Stimulated activated naive B cell treated with anti-CD40 and anti-IgM and Interleukin-4, amounts not matched to agents 10 μg/mL and 1 μg/mL and 100 μg/mL, for 72 hours (primary cell): ENCODE data around the gene COL16A1.

Experiments used
- ATAC-seq, 2 donors: fragments of 150-1000 bp; cut with Tn5 transposase; replicated peaks; 2 replicates each; pipeline ENCODE4 v1.10.0; 2021; ENCODE audit warnings: moderate library complexity in 1 of 2
- DNase-seq: peaks from one replicate; pipeline ENCODE4 v3.0.0; 2021
- H3K27ac Mint-ChIP-seq: one replicate; pipeline ENCODE4 v1.8.0; 2022; ENCODE audit warnings: mild to moderate bottlenecking, mixed read lengths
- H3K27me3 Mint-ChIP-seq, 2 donors: one replicate each; pipeline ENCODE4 v1.8.0; 2022; ENCODE audit warnings: mixed read lengths in 2 of 2
- H3K36me3 Mint-ChIP-seq, 2 donors: one replicate each; pipeline ENCODE4 v1.8.0; 2022; ENCODE audit warnings: mixed read lengths in 2 of 2, mild to moderate bottlenecking in 1 of 2
- H3K4me1 Mint-ChIP-seq, 2 donors: one replicate each; pipeline ENCODE4 v1.8.0; 2022; ENCODE audit warnings: mixed read lengths in 2 of 2, mild to moderate bottlenecking in 1 of 2
- H3K4me3 Mint-ChIP-seq, 2 donors: one replicate each; pipeline ENCODE4 v1.8.0; 2022; ENCODE audit warnings: mild to moderate bottlenecking in 2 of 2, mixed read lengths in 2 of 2, moderate library complexity in 1 of 2
- H3K9me3 Mint-ChIP-seq, 2 donors: one replicate each; pipeline ENCODE4 v1.8.0; 2022; ENCODE audit warnings: mixed read lengths in 2 of 2, mild to moderate bottlenecking in 1 of 2

The COL16A1 gene

DNA sequence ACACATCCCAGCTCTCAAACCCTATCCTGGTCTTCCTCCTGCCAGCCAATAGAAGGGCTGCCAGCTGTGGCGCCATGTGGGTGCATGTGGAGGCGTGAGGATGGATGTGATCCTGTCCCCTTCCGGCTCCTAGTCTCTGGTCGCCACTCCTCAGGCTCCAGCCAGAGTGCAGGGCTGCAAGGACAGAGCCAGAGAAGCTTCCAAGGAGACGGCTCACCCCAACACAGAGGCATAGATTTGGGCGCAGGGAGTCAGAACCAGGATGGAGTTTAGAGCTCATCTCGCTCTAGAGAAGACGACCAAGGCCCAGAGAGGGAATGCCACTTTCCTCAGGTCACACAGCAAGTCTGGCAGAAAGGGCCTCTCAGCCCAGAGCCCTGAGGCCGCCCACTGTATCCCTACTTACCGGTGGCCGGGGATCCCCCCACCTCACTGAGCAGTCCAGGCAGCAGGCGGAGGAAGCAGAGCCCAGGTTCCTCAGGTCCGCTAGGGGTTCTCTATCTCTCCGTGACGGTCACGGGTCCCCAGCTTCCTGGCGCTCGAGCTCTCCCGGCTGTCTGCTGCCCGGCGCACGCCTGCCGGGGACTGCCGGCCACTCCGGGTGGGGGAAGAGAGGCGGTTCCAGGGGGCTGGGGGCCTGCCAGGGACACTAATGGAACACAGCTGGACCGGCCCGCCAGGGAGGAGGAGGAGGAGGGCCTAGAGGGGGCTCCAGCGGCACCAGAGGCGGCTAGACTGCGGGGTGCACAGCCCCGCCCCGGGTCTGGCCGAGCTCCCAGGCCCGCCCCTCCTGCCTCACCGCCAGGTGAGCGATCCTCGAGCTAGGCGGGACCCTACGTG lies at the start of gene COL16A1:
COL16A1 (minus strand) TSS at position 587 of the 840 bp plus-strand sequence. CDS start 1,824 bp downstream, outside the sequence.
- H3K27ac Mint-ChIP-seq: peak within 1 kb of the TSS; percentile 37
- no peaks in the 10 kb centered on the region for H3K36me3 Mint-ChIP-seq
- H3K4me3 Mint-ChIP-seq: peak within 1 kb of the TSS; percentile 44 to 66
- H3K27me3 Mint-ChIP-seq: peaks cover 44 to 69% of the 10 kb centered on the region in 2 donors
- peak in 1 of 2 donors; percentile 13 for ATAC-seq
- DNase-seq: no peak
- H3K9me3 Mint-ChIP-seq: no peaks in the 10 kb centered on the region
- peaks cover 39 to 55% of the 10 kb centered on the region in 2 donors for H3K4me1 Mint-ChIP-seq

DNA sequence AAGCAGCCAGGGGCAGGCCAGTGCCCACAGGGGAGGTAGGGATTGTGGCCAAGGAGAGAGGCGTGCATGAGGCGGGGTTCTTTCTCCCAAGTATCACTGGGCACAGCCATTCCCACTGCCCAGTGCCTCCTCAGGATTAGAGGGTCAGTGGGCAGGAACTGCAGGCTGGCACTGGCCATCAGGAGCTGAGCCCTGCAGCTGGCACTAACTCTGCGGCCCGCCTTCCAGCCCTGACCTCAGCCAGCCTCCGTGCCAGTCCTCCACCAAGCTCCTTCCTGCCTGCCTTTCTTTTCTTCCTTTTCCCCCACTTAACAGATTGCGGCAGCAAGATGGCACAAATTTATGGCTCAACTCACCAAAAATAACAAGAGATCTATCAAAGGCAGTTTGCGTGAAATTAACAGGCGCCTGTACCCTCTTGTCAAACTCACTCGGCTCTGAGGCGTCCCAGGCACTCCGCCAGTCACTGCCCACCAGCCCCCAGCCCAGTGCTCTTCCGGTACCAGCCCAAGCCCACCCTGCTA lies 49.2 kb upstream of the COL16A1 start:
- no peak for ATAC-seq
- no peak for DNase-seq
- no peak overlapping the region for H3K4me3 Mint-ChIP-seq
- H3K9me3 Mint-ChIP-seq: no peaks in the 10 kb centered on the region
- H3K27ac Mint-ChIP-seq: no peak overlapping the region
- no peaks in the 10 kb centered on the region for H3K36me3 Mint-ChIP-seq
- peaks cover 14 to 22% of the 10 kb centered on the region in 2 donors for H3K4me1 Mint-ChIP-seq
- peaks cover 32 to 58% of the 10 kb centered on the region in 2 donors for H3K27me3 Mint-ChIP-seq

DNA sequence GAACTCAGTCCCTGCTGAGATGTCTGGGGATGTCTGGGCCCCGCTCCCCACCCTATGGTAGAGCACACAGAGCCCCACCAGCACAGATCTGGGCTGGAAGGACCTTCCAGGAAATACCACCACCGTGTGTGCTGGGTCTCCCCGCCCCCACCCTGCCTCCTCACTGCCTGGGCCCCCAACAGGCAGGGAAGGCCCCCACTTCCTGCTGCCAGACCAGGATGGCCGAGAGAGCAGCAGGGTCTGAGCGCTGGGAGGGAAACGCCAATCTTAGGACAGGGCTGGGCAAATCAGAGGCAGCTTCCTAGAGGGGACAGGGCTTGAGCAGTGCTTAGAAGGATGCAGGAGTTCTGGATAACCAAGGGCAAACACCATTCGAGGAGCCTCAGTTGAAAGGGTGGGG lies 48.4 kb upstream of the COL16A1 start:
- Mint-ChIP-seq H3K27ac (peak overlapping the region; percentile 42), H3K36me3 (no peaks in the 10 kb centered on the region), H3K4me3 (no peak overlapping the region), H3K9me3 (no peaks in the 10 kb centered on the region), H3K27me3 (peaks cover 32 to 63% of the 10 kb centered on the region in 2 donors), H3K4me1 (peaks cover 15 to 25% of the 10 kb centered on the region in 2 donors)
- ATAC-seq (no peak), DNase-seq (no peak)

DNA sequence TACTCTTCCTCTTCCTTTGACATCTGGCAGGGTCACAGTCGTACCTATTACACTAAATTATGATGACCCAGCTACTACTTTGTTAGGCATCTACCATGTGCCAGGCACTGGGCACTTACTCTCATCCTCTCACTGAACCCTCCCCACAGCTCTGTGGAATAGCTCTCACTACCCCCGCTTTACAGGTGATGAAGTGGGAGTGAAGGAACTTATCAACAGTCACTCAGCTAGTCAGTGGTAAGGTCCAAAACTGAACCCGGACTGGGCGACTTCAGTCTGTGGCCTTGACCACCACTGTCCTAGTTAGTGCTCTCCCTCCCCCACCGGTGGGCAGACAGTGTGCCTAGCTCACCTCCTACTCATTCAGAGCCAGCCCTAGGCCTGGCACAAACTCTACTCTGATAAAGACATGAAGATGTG lies 48.0 kb upstream of the COL16A1 start:
- Mint-ChIP-seq H3K27me3 (peaks cover 36 to 68% of the 10 kb centered on the region in 2 donors), H3K9me3 (no peaks in the 10 kb centered on the region), H3K27ac (no peak overlapping the region), H3K4me3 (no peak overlapping the region), H3K4me1 (peaks cover 20 to 29% of the 10 kb centered on the region in 2 donors), H3K36me3 (no peaks in the 10 kb centered on the region)
- no peak for ATAC-seq
- no peak for DNase-seq

DNA sequence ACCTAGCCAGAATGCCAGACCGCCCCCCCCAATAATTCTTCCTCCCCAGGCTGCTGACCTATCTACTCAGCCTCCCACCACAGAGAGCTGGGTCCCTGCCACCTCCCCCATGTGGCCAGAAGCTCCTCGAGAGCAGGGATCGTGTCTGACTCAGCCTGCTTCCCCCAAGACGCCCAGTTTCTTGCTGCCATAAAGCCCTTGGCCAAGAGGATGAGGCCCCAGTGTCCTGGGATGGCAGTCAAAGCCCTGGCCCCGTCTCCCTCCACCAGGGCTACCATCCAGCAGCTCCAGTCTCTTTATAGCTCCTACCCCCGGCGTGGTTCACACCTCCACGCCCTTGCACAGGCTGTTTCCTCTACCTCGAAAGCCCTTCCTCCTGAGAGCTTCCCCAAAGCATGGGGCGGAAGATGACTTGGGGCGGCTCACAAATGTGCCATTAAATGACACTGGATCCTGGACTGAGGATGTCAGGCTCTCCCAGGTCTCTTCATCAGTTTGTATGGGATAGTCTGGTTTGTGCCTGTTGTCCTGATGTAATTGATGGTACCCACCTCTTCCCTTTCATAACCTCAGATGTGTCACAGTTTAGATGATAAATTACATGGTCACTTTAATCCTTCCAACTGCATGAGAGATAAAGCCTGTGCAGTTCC lies 47.2 kb upstream of the COL16A1 start:
- Mint-ChIP-seq H3K4me3 (no peak overlapping the region), H3K27me3 (peaks cover 39 to 76% of the 10 kb centered on the region in 2 donors), H3K36me3 (no peaks in the 10 kb centered on the region), H3K4me1 (peaks cover 26 to 38% of the 10 kb centered on the region in 2 donors), H3K9me3 (no peaks in the 10 kb centered on the region), H3K27ac (no peak overlapping the region)
- DNase-seq: no peak
- ATAC-seq: peak; percentile 52 to 61

DNA sequence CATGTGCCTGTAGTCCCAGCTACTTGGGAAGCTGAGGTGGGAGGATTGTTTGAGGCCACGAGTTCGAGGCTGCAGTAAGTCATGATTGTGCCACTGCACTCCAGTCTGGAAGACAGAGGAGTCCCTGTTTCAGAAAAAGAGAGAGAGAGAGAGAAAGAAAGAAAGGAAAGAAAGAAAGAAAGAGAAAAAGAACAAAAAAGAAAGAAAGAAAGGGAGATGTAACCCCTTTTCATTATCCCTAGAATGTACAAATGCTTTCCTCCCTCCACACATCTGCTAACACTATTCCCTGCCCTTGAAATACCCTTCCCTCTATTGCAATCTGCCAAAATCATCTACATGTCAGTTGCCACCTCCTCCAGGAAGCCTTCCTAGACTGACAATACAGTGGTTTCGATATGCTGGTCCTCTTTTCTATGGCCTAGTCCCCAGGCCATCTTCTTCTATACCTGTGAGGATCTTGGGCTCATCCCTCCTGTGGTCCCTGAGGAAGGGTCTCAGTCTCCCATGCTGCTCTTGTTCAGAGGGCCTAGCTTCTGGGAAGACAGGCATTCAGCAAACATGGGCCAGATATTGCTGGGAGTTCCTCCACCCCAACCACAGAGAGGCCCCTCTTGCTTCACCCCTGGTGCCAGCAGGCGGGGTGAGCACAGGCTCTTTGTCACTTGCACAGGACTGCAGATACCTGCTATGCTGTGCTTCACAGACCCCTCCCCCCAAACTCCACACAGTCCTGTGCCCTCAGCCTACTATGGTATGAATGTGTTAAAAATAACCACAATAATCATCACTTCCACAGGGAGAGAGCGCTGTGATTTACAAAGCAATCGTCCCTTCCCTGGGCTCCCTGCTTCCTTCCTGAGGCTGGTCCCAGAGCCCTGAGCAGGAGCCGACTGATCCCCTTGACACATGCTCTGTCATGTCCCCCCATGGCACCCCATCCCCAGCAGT lies 46.2 kb upstream of the COL16A1 start:
- Mint-ChIP-seq H3K36me3 (no peaks in the 10 kb centered on the region), H3K27ac (no peak overlapping the region), H3K9me3 (no peaks in the 10 kb centered on the region), H3K27me3 (peaks cover 39 to 75% of the 10 kb centered on the region in 2 donors), H3K4me1 (peaks cover 26 to 47% of the 10 kb centered on the region in 2 donors), H3K4me3 (no peak overlapping the region)
- no peak for ATAC-seq
- DNase-seq: no peak

DNA sequence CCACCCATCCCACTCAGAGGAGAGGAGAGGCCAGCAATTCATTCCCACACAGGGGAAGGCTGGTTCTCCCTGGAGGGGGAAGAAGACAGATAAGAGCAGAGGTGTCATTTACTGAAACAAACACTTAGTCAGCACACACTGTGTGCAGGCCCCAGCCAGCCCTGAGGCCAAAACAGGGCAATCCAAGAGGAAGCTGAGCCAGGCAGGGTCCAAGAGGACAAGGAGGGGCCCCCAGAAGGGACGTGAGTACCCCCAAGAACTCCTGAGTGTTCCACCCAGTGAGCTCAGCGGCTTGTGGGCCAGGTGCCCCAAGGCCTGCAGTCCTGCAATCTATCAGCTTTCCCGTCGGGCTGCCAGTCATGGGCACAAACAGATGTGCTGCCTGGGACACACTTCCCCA lies 44.5 kb upstream of the COL16A1 start:
- Mint-ChIP-seq H3K36me3 (no peaks in the 10 kb centered on the region), H3K4me1 (peaks cover 36 to 55% of the 10 kb centered on the region in 2 donors), H3K4me3 (no peak overlapping the region), H3K9me3 (no peaks in the 10 kb centered on the region), H3K27ac (no peak overlapping the region), H3K27me3 (peaks cover 35 to 62% of the 10 kb centered on the region in 2 donors)
- DNase-seq (no peak), ATAC-seq (no peak)

DNA sequence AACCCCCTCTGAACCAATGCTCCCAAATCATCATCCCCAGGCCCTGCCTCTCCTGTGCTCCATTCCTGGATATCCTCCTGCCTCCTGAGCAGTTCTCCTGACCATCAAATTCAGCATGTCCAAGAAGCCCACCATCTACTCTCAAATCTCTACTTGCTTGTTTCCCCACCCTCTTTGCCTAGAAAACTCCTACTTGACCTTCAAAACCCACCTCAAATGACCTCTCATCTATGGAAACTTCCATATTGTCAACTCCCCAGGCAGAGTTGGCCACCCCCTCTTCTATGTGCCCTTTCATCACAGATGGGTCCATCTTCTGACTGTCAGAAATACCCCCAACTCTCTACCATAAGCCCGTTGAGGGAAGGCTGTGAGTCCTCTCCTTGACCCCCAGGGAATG lies 43.5 kb upstream of the COL16A1 start:
- H3K27ac Mint-ChIP-seq: no peak overlapping the region
- peaks cover 34 to 51% of the 10 kb centered on the region in 2 donors for H3K4me1 Mint-ChIP-seq
- no peak for DNase-seq
- H3K27me3 Mint-ChIP-seq: peaks cover 30 to 51% of the 10 kb centered on the region in 2 donors
- ATAC-seq: no peak
- H3K9me3 Mint-ChIP-seq: no peaks in the 10 kb centered on the region
- H3K36me3 Mint-ChIP-seq: no peaks in the 10 kb centered on the region
- no peak overlapping the region for H3K4me3 Mint-ChIP-seq

DNA sequence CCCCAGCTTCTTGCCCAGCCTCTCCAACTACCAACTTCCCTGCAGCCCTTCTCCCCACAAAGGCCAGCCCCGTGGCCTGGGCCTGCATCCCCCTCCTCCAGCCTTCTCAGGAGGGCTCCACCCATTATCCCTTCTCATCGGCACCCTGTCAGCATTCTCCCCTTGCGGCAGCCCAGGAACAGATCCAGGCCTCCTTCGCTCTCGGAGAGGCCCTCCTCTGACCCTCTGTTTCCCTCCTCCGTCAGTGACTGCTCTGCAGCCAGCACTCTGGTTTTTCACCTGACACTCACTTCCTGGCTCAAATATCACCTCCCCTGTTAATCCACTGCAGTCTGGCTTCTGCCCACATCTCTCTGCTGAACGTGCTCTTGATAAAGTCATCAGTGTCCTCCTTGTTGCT lies 42.9 kb upstream of the COL16A1 start:
- DNase-seq: no peak
- Mint-ChIP-seq H3K4me3 (no peak overlapping the region), H3K27ac (no peak overlapping the region), H3K27me3 (peaks cover 30 to 47% of the 10 kb centered on the region in 2 donors), H3K36me3 (no peaks in the 10 kb centered on the region), H3K9me3 (no peaks in the 10 kb centered on the region), H3K4me1 (peaks cover 33 to 45% of the 10 kb centered on the region in 2 donors)
- ATAC-seq: no peak

DNA sequence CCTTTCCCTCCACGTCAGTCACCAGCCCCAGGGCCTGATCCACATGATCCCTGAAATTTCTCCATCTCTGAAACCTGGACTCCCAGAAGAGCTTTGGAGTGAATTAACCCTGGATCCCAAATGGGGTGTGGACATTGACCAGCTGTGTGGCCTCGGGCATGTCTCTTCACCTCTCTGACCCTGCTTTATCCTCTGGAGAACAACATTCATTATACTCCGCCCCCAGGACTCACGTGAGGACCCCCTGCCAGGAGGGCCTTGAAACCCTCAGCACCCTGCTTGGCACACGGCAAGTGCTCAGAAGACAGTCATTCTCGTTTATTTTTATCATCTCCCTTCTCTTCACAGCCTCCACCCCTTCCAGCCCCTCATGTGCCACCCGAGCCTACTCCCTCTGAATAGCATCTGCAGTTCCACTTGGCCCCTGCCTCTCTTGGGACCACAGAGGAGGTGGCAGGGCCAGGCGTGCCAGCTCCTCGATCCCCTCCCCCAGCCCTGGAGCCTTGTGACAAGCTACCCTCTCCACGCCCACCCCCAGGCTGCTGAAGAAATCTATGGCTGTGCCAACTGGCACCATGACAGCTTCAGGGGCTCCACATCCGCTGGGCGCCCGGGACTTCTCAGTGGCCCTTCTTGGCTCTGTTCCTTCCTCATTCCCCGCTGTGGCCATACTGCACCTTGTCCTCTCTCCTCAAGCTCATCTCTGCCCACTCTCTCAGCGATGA lies 42.3 kb upstream of the COL16A1 start:
- no peak overlapping the region for H3K4me3 Mint-ChIP-seq
- no peak overlapping the region for H3K27ac Mint-ChIP-seq
- peaks cover 30 to 40% of the 10 kb centered on the region in 2 donors for H3K4me1 Mint-ChIP-seq
- no peaks in the 10 kb centered on the region for H3K36me3 Mint-ChIP-seq
- H3K9me3 Mint-ChIP-seq: no peaks in the 10 kb centered on the region
- ATAC-seq (no peak), DNase-seq (no peak)
- H3K27me3 Mint-ChIP-seq: peaks cover 29 to 43% of the 10 kb centered on the region in 2 donors

DNA sequence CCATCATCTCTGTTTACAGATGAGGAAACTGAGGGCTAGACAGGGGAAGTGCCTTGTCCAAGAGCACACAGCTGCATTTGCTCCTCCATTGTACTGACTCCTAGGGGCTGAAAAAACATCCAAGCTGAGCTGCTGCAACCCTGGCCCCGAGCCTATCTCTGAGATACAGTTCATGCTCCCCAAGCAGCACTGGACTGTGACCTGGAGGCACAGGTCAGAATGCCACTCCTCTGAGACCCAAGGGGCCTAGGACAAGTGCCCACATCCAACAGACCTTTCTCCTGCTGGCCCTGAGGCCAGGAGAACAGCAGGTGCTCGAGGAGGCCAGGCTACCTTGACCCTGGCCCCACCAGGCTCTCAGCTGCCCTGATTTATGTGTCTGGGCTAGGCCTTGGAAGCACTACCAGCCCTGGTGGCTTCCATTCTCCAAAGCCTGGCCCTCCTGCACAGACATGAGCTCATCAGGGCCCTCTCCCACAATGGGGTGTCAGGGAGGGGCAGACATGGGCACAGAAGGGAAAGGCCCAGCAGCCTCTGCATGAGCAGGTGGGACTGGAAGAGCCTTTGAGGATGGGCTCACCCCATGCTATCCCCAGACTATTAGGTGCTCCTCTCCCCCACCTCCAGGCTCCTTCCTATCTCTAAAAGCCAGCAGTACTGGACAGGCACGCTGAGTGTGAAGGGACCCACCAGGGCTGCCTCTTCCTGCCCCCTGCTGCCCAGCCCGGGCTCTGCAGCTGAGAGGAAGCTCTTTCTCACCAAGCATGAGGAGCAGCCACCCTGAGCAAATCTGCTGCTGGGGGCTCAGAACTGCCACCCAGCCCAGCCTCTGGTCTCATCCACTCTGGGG lies 41.5 kb upstream of the COL16A1 start:
- Mint-ChIP-seq H3K4me3 (no peak overlapping the region), H3K36me3 (no peaks in the 10 kb centered on the region), H3K27ac (peak overlapping the region; percentile 20), H3K27me3 (peaks cover 22 to 36% of the 10 kb centered on the region in 2 donors), H3K9me3 (no peaks in the 10 kb centered on the region), H3K4me1 (peaks cover 22 to 33% of the 10 kb centered on the region in 2 donors)
- ATAC-seq (peak; percentile 75 to 77), DNase-seq (no peak)

DNA sequence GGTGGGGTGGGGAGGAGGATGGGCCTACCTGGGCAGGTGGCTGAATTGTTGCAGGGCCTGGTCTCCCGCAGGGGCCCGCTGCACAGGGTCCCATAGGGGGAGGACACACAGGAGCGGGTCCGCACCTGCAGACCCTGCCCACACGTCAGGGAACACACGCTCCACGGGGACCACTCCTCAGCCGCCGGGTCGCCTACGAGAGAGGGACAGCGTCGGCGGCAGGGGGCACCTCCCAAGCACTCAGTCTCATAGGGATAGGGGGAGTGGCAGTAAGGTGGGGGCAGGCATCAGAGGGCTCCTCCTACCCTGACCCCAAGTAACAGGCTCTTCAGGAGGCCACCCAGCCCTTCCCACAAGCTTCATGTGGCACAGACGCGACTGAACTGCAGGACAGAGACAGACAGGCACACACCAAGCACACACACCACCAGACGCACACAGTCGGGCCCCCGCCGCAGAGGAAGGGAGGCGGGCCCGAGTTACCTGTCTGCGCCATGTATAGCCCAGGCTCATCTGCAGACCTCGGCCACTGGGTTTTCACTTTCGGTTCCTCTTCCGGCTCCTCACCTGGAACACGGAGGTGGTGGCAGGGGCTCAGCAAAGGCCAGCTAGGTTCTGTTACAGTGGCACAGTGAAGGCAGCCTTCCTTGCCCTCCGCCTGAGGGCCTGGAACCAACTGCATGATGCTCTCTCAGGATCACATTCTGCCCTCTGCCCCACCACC lies 40.5 kb upstream of the COL16A1 start:
- DNase-seq (no peak), ATAC-seq (peak; percentile 66 to 72)
- Mint-ChIP-seq H3K36me3 (no peaks in the 10 kb centered on the region), H3K27ac (no peak overlapping the region), H3K4me1 (peaks cover 28 to 38% of the 10 kb centered on the region in 2 donors), H3K9me3 (no peaks in the 10 kb centered on the region), H3K4me3 (no peak overlapping the region), H3K27me3 (peaks cover 15 to 26% of the 10 kb centered on the region in 2 donors)
